ENCODE results near the gene ALOX5.

Gene ALOX5

DNA sequence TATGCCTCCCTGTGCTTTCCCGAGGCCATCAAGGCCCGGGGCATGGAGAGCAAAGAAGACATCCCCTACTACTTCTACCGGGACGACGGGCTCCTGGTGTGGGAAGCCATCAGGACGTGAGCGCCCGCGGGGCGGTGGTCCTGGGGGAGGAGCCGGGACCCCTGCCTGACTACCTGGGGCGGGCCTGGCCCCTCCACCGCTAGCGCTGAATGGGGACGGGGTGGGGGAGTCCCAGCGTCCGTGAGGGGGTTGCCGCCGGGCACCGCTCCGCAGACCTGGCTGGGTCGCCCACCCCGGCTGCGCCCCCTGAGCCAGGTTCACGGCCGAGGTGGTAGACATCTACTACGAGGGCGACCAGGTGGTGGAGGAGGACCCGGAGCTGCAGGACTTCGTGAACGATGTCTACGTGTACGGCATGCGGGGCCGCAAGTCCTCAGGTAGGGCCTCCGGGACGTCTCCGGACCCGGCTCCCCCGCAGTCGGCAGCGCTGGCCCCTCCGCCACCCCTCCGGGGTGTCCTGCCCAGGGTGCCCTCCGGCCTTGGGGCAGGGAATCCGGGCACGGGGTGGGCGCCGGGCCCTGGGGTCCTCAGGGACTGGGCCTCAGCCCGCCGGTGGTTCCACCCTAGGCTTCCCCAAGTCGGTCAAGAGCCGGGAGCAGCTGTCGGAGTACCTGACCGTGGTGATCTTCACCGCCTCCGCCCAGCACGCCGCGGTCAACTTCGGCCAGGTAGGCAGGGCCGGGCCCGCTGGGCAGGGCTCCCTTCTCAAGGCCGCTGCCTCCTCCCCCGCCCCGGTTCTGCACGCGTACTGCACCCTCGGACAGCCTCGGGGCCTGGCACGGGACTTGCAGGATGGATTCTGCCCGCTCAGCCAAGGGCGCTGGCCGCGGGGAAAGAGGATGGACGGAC, 69.3 kb downstream of the ALOX5 start:
- DNase-seq = no peak

DNA sequence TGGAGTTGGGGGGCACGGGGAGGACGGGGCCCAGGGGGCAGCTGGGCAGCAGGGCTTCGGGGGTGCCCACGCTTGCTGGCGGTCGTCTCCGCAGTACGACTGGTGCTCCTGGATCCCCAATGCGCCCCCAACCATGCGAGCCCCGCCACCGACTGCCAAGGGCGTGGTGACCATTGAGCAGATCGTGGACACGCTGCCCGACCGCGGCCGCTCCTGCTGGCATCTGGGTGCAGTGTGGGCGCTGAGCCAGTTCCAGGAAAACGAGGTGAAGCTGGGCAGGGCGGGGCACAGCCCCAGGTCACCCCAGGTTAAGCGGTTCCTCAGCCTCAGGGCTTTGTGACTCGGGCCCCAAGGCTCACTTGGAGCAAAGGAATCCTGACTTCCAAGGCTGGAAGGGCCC, 70.0 kb downstream of the ALOX5 start:
- DNase-seq = no peak

DNA sequence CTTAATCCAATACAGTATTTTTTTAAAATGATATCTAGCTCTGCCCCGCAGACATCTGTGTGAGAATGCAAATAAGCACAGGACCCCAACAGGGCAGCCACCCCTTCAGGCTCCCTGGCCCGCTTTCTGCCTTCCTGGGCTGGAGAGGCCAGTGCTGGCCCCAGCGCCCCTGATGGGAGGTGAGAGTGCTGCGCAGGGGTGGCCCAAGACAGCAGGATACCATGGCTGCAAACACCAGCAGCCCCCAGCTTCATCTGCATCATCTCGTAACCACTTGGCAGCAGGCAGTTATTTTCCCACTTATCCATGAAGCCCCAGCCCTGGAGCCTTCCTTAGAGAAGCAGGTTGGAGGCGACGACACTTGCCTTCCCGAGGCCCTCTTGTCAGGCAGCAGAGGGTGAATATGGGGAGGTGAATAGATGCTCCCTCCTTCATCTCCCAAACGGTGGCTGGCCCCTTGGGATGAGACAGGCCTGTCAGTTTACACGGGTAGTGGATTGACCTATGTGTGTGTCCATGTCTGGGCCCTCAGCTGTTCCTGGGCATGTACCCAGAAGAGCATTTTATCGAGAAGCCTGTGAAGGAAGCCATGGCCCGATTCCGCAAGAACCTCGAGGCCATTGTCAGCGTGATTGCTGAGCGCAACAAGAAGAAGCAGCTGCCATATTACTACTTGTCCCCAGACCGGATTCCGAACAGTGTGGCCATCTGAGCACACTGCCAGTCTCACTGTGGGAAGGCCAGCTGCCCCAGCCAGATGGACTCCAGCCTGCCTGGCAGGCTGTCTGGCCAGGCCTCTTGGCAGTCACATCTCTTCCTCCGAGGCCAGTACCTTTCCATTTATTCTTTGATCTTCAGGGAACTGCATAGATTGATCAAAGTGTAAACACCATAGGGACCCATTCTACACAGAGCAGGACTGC, 71.2 kb downstream of the ALOX5 start:
- DNase-seq = no peak

DNA sequence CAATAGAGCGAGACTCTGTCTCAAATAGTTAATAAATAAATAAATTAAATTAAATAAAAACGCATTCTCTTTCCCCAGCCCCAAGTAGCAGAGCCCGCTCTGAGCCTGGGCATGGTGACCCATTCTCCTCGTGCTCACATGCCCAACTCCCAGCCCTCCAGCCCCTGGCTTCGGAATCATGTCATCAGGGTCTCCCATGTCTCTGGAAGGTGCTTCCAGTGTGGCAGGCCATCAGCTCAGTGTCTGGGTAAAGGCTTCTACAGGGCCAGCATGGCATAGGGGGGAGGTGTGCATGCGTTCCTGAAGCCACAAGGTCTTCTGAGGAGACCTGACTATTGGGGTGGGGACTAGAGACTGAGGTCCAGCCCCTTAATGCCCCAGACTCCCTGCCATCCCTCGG, 72.8 kb downstream of the ALOX5 start:
- DNase-seq = no peak

DNA sequence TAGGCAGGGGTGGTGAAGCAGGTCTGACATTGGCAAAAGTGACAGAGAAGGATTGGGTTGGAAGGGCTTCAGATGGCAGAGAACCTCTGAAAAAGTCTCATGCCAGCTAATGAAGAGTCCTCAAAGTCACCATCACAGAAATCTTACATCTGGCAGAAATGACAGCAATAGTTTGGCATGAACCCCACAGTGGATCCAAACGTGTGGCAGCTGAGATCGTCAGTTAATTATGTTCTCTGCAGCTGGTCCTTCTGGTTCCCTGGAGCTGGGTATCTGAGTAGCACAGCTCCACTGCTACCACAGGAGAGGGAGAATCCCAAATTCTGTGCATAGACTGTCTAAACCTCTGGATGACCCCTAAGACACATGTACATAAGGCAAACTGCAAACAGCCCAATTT, 73.4 kb downstream of the ALOX5 start:
- no peak for DNase-seq

DNA sequence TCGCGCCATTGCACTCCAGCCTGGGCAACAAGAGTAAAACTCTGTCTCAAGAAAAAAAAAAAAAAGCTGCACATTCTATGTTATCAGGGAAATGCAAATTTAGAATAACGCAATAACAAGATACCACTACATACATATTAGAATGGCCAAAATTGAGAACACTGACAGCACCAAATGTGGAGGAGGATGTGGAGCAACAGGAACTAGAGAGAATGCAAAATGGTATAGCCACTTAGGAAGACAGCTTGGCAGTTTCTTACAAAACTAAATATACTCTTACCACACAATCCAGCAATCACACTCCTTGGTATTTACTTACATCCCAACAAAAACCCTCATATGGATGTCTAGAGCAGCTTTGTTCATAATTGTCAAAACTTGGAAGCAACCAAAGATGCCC, 76.8 kb downstream of the ALOX5 start:
- peak; percentile 20 to 51 for DNase-seq

DNA sequence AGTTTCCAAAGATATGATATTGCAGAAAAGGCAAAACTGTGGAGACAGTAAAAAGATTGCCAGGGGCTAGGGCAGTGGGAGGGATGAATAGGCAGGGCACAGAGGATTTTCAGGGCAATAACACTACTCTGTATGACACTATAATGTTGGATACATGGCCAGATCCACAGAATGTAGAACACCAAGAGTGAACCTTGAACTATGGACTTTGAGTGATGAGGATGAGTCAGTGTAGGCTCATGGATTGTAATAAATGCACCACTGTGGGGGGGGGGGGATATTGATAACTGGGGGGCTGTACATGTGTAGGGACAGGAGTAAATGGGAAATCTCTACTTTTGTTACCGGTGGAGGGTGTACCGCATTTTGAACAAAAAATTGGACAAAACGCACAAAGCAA, 77.4 kb downstream of the ALOX5 start:
- DNase-seq = no peak

DNA sequence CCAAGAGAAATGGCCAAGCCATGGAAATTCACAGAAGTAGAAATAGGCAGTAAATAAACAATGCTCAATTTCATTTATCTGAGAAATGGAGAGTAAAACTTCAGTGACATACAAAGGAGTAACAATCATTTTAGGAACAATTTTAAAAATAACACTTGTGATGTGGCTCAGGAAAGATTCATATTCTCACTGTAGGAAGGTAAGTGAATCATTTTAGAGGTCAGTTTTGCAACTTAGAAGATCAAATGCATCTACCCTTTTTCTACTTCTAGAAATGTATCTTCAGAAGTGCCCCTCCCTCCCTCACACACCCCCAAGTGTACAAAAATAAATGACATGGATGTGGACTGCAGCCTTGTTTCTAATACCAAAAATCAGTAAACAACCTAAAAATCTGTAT, 78.3 kb downstream of the ALOX5 start:
- no peak for DNase-seq

DNA sequence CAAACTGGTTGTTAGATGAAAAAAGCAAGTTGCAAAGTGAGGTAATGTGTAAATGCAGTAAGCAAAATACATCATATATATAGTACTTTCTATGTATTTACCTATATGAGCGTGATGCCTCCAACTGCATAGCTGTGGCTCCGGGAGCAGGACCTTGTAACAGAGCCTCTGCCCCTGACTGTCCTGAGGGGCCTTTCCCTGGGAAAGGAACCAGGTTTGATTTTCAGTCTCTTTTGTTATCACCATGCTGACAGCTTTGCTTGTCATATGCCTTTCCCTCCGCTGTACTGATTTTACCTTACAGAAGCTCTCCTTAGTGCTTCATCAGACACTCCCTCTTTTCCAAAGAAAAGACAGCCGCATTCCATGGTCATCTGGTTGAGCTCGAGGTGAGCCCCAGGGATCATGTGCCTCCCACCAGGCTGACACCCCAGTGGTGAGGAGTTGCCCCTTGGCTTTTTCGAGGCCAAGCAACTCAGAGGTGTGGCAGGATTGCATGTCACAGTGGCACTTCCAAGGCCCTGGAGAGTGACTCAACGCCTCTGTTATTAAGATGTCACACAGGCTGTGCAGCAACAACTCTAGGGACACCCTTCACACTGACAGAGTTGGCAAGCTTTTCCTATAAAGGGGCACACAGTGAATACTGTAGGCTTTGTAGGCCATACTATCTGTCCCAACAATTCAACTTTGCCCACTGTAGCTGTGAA, 78.9 kb downstream of the ALOX5 start:
- DNase-seq = peak in 1 of 2 donors; percentile 38

DNA sequence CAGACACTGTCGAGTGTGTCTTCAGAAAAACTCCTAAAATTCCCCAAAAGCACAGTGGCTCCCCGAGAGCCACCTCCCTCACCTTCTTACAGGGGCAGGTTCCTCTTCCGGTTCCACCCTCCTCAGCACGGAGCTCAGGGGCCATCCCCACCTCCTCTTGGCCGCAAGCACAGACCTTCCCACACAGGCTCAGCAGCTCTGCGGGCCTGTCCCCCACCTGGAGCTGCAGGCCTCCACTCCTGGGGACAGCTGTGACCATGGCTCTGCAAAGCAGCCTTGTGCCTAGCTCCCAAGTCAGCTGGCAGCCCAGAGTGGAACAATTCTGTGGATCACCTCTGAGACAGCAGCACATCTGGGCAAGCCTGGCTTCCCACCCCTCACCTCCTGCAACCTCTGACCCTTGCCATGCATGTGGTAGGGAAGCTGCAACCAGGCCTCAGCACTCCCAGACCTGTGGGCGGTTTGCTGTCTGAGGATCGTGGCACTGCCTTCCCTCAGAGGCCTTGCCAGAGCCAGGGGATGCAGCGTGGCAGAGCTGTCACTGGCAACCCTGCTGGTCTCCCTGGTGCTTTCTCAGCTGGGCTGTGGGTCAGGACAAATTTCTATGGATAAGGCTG, 79.7 kb downstream of the ALOX5 start:
- peak; percentile 50 to 77 for DNase-seq

DNA sequence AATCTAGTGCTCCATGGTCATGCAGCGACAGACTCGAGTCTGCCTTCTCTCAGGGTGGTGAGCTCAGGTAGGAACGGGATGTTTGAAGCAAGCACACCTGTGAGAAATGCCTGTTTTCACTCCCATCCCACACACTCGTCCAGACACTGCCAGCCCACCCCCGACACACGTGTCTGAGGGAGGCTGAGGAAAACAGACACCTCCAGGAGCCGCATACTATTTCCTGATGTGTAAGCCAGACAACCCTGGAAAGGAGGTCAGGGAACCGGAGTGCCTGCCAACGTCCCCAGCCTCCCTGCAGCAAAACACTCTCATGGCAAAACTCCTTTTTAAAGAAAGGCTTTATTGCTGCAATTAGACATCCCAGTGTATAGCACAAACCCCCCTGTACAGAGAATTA, 80.2 kb downstream of the ALOX5 start:
- no peak for DNase-seq

DNA sequence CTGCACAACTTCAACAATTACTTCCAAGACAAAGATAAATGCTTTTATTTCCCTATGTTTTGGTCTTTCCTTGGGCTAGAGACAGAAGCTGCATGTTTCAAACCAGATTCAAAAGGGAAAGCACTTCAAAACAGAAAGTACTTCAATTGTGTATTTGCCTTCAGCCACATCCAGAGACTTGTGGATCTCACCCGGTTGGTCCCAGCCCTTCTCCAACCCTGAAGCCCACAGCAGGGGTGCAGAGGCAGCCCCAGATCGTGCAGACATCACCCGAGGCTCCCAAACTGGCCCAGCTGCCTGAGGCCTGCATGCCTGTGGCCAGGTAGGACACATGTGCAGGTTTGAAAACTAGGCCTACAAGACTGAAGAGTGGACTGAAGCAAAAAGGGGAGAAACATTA, 80.8 kb downstream of the ALOX5 start:
- no peak for DNase-seq

DNA sequence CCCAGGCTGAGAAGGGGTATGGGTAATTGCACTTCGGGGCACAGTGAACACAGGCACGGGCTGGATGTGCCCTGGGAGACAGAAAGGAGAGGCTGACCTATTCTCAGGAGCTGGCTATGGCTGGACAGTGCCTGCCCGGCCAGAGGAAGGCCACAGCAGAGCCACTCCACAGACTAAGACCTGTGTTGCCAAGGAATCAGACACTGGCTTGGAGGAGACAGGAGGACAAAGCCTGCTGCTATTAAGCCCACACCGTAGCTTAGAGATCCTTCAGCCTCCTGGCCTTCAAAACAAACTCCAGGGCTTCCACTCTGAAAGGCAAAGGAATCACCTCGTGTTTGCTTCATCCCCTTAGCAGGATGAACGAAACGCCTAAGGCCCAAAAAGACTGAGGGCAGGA, 82.2 kb downstream of the ALOX5 start:
- no peak for DNase-seq

DNA sequence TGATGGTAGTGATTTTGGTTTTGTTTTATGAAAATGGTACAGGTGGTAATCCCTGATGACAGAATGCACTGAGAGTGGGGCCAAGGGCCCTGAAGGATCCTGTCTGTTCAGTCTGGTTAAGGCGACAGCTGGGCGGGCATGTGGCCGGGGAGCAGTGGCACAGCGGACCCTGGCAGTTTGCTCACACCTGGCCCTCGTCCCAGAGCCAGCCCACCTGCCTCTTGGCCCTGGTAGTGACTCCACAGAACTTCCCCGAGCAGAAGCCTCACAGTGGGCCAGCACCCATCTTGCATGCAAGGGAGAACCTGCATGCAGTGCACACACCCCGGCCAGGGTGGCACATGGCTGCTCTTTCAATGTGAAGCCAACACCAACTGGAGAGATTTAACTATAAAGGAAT, 82.8 kb downstream of the ALOX5 start:
- no peak for DNase-seq

DNA sequence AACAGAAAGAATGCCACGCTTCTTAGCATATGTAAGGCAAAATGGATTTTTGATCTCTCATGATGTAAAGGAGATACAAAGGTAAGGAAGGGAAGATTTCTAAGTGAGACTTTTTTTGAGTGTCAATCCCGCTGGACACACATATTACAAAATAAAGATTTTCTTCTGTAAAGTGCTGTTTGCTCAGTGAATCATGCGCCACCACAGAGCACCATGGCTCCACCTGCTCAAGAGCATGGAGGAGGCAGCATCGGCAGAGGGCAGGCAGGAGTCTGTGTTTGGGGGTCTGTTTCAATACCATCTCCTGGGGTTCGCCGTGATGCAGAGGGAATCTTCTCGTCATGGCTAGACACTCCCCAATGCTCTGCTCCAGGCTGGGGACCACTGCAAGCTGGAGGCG, 83.5 kb downstream of the ALOX5 start:
- no peak for DNase-seq

DNA sequence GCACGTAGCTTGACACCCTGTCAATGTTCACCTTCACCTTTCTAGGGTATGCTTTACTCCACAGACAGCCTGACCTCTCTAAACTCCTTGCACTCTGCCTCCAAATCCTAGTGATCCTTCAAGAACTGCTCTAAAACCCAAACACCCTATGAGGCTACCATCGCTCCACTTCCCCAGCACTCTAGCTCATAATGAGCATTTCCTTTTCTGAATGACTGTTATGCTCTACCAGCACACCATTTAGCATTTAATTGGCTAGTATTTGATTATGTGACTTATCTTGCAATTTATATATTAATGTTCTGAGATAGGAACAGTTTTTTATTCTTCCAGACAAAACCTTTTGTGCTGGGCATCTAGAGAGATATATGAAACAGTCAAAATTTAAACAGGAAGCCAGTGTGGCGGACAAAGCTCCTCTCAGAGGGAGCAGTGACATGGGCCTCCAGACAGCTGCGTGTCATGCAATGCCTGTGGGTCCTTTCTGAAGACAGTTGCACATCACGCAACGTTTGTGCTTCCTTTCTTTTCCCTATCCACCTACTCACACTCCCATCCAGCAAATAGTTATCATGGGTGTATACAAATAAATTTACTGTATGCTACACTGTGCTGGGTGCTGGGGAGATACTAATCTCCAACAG, 86.3 kb downstream of the ALOX5 start:
- peak; percentile 62 to 84 for DNase-seq

DNA sequence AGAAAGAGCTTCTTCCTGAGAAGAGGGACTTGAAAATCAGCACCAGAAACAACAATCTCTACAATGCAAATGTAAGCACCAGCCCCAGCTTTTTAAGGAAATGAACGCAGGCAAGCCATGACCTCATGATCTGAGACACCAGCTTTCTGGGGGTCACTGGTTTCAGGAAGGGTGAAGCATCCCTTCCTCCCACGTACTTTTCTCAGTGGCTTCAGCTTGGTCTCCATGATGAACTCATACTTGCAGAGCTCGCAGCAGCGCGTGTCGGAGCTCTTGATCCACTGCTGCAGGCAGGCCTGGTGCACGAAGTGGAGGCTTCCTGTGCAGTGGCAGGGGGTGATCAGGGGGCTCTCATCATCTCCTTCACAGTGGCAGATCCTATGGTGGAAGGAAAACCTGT, 87.0 kb downstream of the ALOX5 start:
- peak; percentile 96 to 98 for DNase-seq

DNA sequence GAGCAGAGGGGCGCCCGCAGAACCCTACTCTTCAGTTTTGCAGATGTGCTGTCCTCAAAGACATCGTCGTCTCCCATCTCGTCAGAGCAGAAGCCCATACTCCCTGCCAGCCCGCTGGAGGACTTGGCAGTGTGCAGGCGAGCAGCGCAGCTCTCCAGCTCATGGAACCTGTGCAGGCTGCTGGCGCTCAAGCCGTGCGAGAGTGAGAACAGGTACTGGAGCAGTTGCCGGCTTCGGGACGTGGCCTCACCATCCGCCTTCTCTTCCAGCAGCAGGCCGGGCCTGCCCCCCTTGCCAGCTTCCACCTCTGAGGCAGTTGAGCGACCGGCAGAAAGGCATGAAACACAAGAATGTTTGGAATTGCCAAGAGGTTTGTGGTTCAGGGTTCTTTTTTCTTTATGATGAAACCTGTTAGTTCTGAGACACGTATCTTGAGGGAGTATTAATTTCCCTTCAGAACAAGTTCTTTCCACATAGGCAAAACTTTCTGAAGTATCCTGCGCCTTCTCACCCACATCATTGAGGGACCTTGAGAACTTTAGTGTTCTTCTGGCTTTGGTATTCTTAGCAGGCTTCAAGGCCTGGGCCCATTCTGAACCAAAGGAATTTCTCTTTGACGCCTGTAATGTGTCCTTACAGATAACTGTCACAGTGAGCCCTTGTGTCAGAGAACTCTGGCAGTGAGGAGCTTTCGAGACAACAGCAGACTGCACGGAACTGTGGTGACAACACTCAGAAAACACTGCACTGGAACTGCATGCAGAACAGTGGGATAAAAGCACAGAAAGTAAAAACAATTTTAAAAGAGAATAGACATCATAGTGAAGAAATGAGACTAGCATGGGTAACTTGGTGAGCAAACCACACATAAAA, 89.5 kb downstream of the ALOX5 start:
- DNase-seq = no peak

DNA sequence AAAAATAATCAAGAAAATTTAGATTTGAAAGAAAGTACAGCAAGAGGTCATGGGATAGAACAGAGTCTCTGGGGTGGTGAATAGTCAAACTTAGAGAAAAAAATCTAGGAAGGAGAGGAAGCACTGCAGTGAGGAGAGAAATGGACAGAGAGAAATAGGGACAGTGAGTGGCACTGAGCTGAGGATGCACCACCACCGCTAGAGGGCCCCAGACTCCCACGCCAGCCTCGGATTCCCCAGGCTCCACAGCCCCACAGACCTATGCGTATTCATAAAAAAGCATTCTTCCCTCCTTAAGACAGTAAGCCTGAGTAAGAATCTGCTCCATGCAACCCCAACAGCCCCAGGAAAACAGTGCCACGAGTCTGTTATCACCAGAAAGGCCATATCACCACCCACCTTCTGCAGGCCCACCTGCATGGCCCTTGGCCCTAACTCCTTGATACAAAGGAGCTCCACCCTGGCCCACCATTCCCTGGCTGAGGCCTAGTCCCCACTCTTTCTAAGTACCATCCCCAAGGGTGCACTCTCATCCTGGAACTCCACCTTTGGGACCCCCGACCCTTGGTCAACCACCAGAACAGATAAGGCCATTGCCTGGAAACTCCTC, 91.0 kb downstream of the ALOX5 start:
- peak; percentile 71 to 78 for DNase-seq

DNA sequence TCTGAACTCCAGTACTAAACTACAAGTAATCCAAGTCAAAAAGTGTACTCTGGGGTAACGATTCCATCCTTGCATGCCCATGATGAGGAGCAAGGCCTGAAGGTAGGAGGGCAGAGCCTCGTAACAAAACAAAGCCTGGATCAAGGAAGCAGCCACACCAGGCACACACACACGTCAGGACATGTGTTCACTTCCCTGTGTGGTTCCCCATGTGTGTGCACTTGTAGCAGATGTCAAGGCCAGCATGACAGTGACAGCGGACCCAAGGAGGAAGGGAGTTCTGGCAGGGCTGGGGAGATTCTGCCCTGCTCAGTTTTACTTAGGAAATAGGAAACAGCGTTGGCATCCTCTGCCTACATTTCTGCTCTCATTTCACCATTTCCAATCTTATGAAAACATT, 92.8 kb downstream of the ALOX5 start:
- peak; percentile 74 to 85 for DNase-seq

DNA sequence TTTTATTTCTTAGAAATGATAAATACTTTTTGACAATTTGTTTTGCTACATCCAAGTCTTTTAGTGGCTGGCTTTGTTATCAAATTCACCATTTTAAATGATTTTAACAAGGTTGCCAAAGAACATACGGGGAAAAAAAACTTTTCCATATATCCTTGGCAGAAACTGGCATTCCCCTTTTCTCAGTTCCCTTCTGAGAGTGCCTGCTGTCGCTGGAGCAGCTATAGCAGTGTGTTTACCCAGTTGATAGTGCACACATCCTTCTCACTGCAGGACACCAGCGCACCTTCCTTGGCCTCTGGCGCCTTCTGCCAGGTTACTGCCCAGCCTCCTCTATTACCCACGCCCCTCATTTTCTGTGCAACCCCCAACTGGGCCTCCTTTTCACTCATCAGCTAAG, 94.1 kb downstream of the ALOX5 start:
- no peak for DNase-seq
